Measurements from ENCODE around the gene P2RY2. TPM values are rescaled to one million over a fixed set of nuclear protein-coding genes. Genes with fewer than 3 reads are reported as not detected.
A peak's percentile ranks its signal among the peaks of the same experiment; 100 is the strongest.
"Not testable (repeated sequence)": the region's sequence is repeated elsewhere in the genome, so short reads cannot be mapped to it uniquely, and the experiment has no call there.

The P2RY2 gene
- polyA plus RNA-seq, 1 experiment = not detected

GRCh38 chr11:73229896-73230875 is 12.1 kb downstream of the P2RY2 start:
- ChIA-PET POLR2A (no interaction called here), CTCF (no interaction called here)
- Histone ChIP-seq H3K4me3 (ENCODE audit: low read depth, low read length) (no peak overlapping the region), H3K9me3 (ENCODE audit: control insufficient read depth, insufficient read depth, low read length) (peaks cover 4% of the 10 kb centered on the region; the same call in 1 of the 2 replicates), H3K27me3 (ENCODE audit: control insufficient read depth, insufficient read depth, low read length) (peaks cover 11% of the 10 kb centered on the region), H3K27ac (ENCODE audit: low read depth, low read length) (no peak overlapping the region)
- TF ChIP-seq CTCF (IDR thresholded peaks at IDR 0.05; ENCODE audit: low read depth, low read length) = no peak
- DNase-seq (ENCODE audit: low read depth, low spot score) = no peak

- DNase-seq (ENCODE audit: low read depth, low spot score) = no peak
- POLR2A ChIA-PET = no interaction called here
- peaks cover 7% of the 10 kb centered on the region for H3K27me3 ChIP-seq (ENCODE audit: control insufficient read depth, insufficient read depth, low read length)
- no peak overlapping the region for H3K4me3 ChIP-seq (ENCODE audit: low read depth, low read length)
- peaks cover 4% of the 10 kb centered on the region; the same call in 1 of the 2 replicates for H3K9me3 ChIP-seq (ENCODE audit: control insufficient read depth, insufficient read depth, low read length)
- TF ChIP-seq CTCF (IDR thresholded peaks at IDR 0.05; ENCODE audit: low read depth, low read length) = no peak
- CTCF ChIA-PET = no interaction called here
- no peak overlapping the region for H3K27ac ChIP-seq (ENCODE audit: low read depth, low read length)
Measured at GRCh38 chr11:73230931-73231330, 12.8 kb downstream of the P2RY2 start.

- CTCF ChIA-PET = interaction anchor here (2.1 kb wide), 1 partner anchor 10 kb away, joined by 16 read pairs; no protein-coding TSS in a partner anchor
- H3K9me3 ChIP-seq (ENCODE audit: control insufficient read depth, insufficient read depth, low read length); H3K27ac ChIP-seq (ENCODE audit: low read depth, low read length); H3K4me3 ChIP-seq (ENCODE audit: low read depth, low read length); DNase-seq (ENCODE audit: low read depth, low spot score); H3K27me3 ChIP-seq (ENCODE audit: control insufficient read depth, insufficient read depth, low read length); POLR2A ChIA-PET: not testable (repeated sequence)
Measured at GRCh38 chr11:73232487-73232886, 14.4 kb downstream of the P2RY2 start.

- no peak for DNase-seq (ENCODE audit: low read depth, low spot score)
- H3K27ac ChIP-seq (ENCODE audit: low read depth, low read length) = peak overlapping the region; percentile 11
- peaks cover 4% of the 10 kb centered on the region; the same call in 1 of the 2 replicates for H3K9me3 ChIP-seq (ENCODE audit: control insufficient read depth, insufficient read depth, low read length)
- H3K27me3 ChIP-seq (ENCODE audit: control insufficient read depth, insufficient read depth, low read length) = peaks cover 1% of the 10 kb centered on the region
- no peak overlapping the region for H3K4me3 ChIP-seq (ENCODE audit: low read depth, low read length)
- CTCF ChIA-PET = interaction anchor here (0.6 to 2.1 kb wide), 5 partner anchors 9 to 401 kb away, joined by 3 to 16 read pairs (median 4); no protein-coding TSS in a partner anchor
- TF ChIP-seq CTCF (IDR thresholded peaks at IDR 0.05; ENCODE audit: low read depth, low read length) = no peak
- POLR2A ChIA-PET = interaction anchor here (1.2 kb wide), 1 partner anchor 9 kb away, joined by 5 read pairs; no protein-coding TSS in a partner anchor
Measured at GRCh38 chr11:73233211-73233610, 15.1 kb downstream of the P2RY2 start.

GRCh38 chr11:73233692-73234470 is 15.8 kb downstream of the P2RY2 start:
- no peak for DNase-seq (ENCODE audit: low read depth, low spot score)
- peaks cover 4% of the 10 kb centered on the region; the same call in 1 of the 2 replicates for H3K9me3 ChIP-seq (ENCODE audit: control insufficient read depth, insufficient read depth, low read length)
- no peak for TF ChIP-seq CTCF (IDR thresholded peaks at IDR 0.05; ENCODE audit: low read depth, low read length)
- peak overlapping the region; percentile 11 for H3K27ac ChIP-seq (ENCODE audit: low read depth, low read length)
- H3K4me3 ChIP-seq (ENCODE audit: low read depth, low read length) = no peak overlapping the region
- POLR2A ChIA-PET = interaction anchor here (1.2 kb wide), 1 partner anchor 9 kb away, joined by 5 read pairs; no protein-coding TSS in a partner anchor
- CTCF ChIA-PET = interaction anchor here (0.6 to 2.1 kb wide), 5 partner anchors 9 to 402 kb away, joined by 3 to 16 read pairs (median 4); no protein-coding TSS in a partner anchor
- no peaks in the 10 kb centered on the region for H3K27me3 ChIP-seq (ENCODE audit: control insufficient read depth, insufficient read depth, low read length)
